ENCODE data around the gene TOX2. TPM values are rescaled to one million over a fixed set of nuclear protein-coding genes. Genes with fewer than 3 reads are reported as not detected.

Gene TOX2
- total RNA-seq, 1 experiment from 2014 or later, result 117 TPM

- TSS peak; percentile 12 for BruUV-seq (replicated peaks)
- POLR2A ChIA-PET (ENCODE audit: low non-redundant PET), result interaction anchor here (0.6 kb wide), 1 partner anchor 491 kb away, joined by 3 read pairs; no protein-coding TSS in a partner anchor
- peaks cover 52% of the 10 kb centered on the region for H3K4me1 ChIP-seq (ENCODE audit: insufficient read depth, low read length, poor library complexity, severe bottlenecking)
These were observed 42.7 kb downstream of the TOX2 start for GRCh38 chr20:43957392-43957791.

DNA sequence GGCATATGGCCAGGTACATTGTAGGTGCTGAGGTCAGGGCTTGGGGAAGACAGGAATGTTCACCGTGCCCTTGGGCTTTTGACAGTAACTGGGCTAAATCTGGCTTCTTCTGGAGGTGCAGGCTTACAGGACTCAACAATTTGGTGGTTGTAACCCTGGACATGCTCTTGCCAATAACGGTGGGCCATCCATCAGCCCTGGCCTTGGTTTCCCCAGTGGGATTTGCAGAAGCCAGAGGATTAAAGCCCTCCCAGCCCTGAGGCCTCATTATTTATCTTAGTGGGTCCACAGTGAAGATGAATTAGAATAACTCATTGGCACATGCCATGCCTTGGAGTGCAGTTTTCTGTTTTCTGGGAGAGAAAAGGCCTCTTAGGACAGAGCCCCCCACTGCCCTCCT is 44.0 kb downstream of the TOX2 start:
- peaks cover 46% of the 10 kb centered on the region for H3K4me1 ChIP-seq (ENCODE audit: insufficient read depth, low read length, poor library complexity, severe bottlenecking)
- no peak for DNase-seq (ENCODE audit: low spot score)
- no peaks in the 10 kb centered on the region for H3K27me3 ChIP-seq (replicated peaks; ENCODE audit: insufficient read depth, low read depth, low read length, poor library complexity)
- POLR2A ChIA-PET (ENCODE audit: low non-redundant PET), result no interaction called here
- CTCF ChIA-PET, result no interaction called here
- peaks cover 6% of the 10 kb centered on the region for H3K36me3 ChIP-seq (ENCODE audit: insufficient read depth, low read length, poor library complexity, severe bottlenecking)
- no peak overlapping the region for H3K4me3 ChIP-seq (ENCODE audit: low read depth, low read length, poor library complexity, severe bottlenecking)
- no peaks in the 10 kb centered on the region for H3K9me3 ChIP-seq (ENCODE audit: low read depth, low read length, poor library complexity, severe bottlenecking)
- intact Hi-C loops (cut with micrococcal nuclease; ENCODE audit: unreplicated experiment), result no loop called here
- no TSS peak for BruUV-seq (replicated peaks)
- peak overlapping the region; percentile 22 for H3K27ac ChIP-seq (ENCODE audit: low read depth, low read length, poor library complexity, severe bottlenecking)
- TF ChIP-seq EZH2 (IDR thresholded peaks at IDR 0.05; ENCODE audit: borderline replicate concordance, low read depth, low read length, poor library complexity, severe bottlenecking), result no peak
- TF ChIP-seq, protein P1, sequence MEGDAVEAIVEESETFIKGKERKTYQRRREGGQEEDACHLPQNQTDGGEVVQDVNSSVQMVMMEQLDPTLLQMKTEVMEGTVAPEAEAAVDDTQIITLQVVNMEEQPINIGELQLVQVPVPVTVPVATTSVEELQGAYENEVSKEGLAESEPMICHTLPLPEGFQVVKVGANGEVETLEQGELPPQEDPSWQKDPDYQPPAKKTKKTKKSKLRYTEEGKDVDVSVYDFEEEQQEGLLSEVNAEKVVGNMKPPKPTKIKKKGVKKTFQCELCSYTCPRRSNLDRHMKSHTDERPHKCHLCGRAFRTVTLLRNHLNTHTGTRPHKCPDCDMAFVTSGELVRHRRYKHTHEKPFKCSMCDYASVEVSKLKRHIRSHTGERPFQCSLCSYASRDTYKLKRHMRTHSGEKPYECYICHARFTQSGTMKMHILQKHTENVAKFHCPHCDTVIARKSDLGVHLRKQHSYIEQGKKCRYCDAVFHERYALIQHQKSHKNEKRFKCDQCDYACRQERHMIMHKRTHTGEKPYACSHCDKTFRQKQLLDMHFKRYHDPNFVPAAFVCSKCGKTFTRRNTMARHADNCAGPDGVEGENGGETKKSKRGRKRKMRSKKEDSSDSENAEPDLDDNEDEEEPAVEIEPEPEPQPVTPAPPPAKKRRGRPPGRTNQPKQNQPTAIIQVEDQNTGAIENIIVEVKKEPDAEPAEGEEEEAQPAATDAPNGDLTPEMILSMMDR (conservative IDR thresholded peaks at IDR 0.05; ENCODE audit: low read depth, low read length), result no peak

More at GRCh38 chr20:43957392-43957791, 42.7 kb downstream of the TOX2 start:
- DNase-seq (ENCODE audit: low spot score), result no peak
- no peak for TF ChIP-seq EZH2 (IDR thresholded peaks at IDR 0.05; ENCODE audit: borderline replicate concordance, low read depth, low read length, poor library complexity, severe bottlenecking)
- TF ChIP-seq, protein P1 (conservative IDR thresholded peaks at IDR 0.05; ENCODE audit: low read depth, low read length), result no peak
- Histone ChIP-seq H3K9me3 (ENCODE audit: low read depth, low read length, poor library complexity, severe bottlenecking) (no peaks in the 10 kb centered on the region), H3K36me3 (ENCODE audit: insufficient read depth, low read length, poor library complexity, severe bottlenecking) (peaks cover 6% of the 10 kb centered on the region), H3K4me3 (ENCODE audit: low read depth, low read length, poor library complexity, severe bottlenecking) (no peak overlapping the region), H3K27me3 (replicated peaks; ENCODE audit: insufficient read depth, low read depth, low read length, poor library complexity) (no peaks in the 10 kb centered on the region), H3K27ac (ENCODE audit: low read depth, low read length, poor library complexity, severe bottlenecking) (no peak overlapping the region)
- intact Hi-C loops (cut with micrococcal nuclease; ENCODE audit: unreplicated experiment), result no loop called here
- CTCF ChIA-PET, result no interaction called here

- CTCF ChIA-PET, result no interaction called here
- Histone ChIP-seq H3K36me3 (ENCODE audit: insufficient read depth, low read length, poor library complexity, severe bottlenecking) (peaks cover 6% of the 10 kb centered on the region), H3K27ac (ENCODE audit: low read depth, low read length, poor library complexity, severe bottlenecking) (peak overlapping the region; percentile 22), H3K9me3 (ENCODE audit: low read depth, low read length, poor library complexity, severe bottlenecking) (no peaks in the 10 kb centered on the region), H3K4me1 (ENCODE audit: insufficient read depth, low read length, poor library complexity, severe bottlenecking) (peaks cover 45% of the 10 kb centered on the region), H3K4me3 (ENCODE audit: low read depth, low read length, poor library complexity, severe bottlenecking) (no peak overlapping the region), H3K27me3 (replicated peaks; ENCODE audit: insufficient read depth, low read depth, low read length, poor library complexity) (no peaks in the 10 kb centered on the region)
- intact Hi-C loops (cut with micrococcal nuclease; ENCODE audit: unreplicated experiment), result no loop called here
- POLR2A ChIA-PET (ENCODE audit: low non-redundant PET), result no interaction called here
- DNase-seq (ENCODE audit: low spot score), result no peak
- no peak for TF ChIP-seq EZH2 (IDR thresholded peaks at IDR 0.05; ENCODE audit: borderline replicate concordance, low read depth, low read length, poor library complexity, severe bottlenecking)
- TF ChIP-seq, protein P1 (conservative IDR thresholded peaks at IDR 0.05; ENCODE audit: low read depth, low read length), result no peak
- BruUV-seq (replicated peaks), result no TSS peak
These were observed 44.6 kb downstream of the TOX2 start for GRCh38 chr20:43959079-43959919.

Measured in A673 (cell line).